Mammary epithelial cell (primary cell): ENCODE results near the gene TUBA3D.
"Not testable (repeated sequence)": the region's sequence is repeated elsewhere in the genome, so short reads cannot be mapped to it uniquely, and the experiment has no call there.

Experiments used
- CTCF ChIP-seq, 2 donors: IDR thresholded peaks in 1 of 2; conservative IDR thresholded peaks in 1 of 2; 2 replicates each; pipeline ENCODE4 v1.5.1; 2011 to 2012; ENCODE audit warnings: inconsistent platforms in 2 of 2, low read length in 2 of 2, mild to moderate bottlenecking in 2 of 2, control low read depth in 1 of 2, low read depth in 1 of 2; ENCODE audit not compliant: insufficient read depth in 1 of 2; ENCODE audit errors: extremely low read depth in 1 of 2
- EZH2 ChIP-seq: IDR thresholded peaks from 2 replicates; pipeline ENCODE4 v1.6.1; 2012; ENCODE audit warnings: low read length, inconsistent platforms, borderline replicate concordance

GRCh38 chr2:131495506-131495905 is 19.6 kb downstream of the TUBA3D start:
- TF ChIP-seq CTCF (conservative IDR thresholded peaks at IDR 0.05 in 1 of 2, IDR thresholded peaks at IDR 0.05 in 1 of 2; ENCODE audit: extremely low read depth in 1 of 2, insufficient read depth in 1 of 2, low read depth in 1 of 2, low read length in 2 of 2); EZH2: not testable (repeated sequence)
